Hematopoietic multipotent progenitor cell treated with erythropoietin and hydrocortisone succinate and interleukin-3 and kit ligand, for 4 days (in vitro differentiated cells): ENCODE data around the gene TTC23.

Experiments used
- DNase-seq: peaks from one replicate; pipeline ENCODE4 v3.0.0-alpha.2; 2015

TTC23 gene

GRCh38 chr15:99100245-99101173 is 148.9 kb downstream of the TTC23 start:
- peak; percentile 77 for DNase-seq

- DNase-seq = no peak
Observed at GRCh38 chr15:99099661-99100060, 149.7 kb downstream of the TTC23 start.

- no peak for DNase-seq
Observed at GRCh38 chr15:99098991-99099390, 150.4 kb downstream of the TTC23 start.

- no peak for DNase-seq
Observed at GRCh38 chr15:99098426-99098825, 151.0 kb downstream of the TTC23 start.

- DNase-seq = no peak
Observed at GRCh38 chr15:99097441-99098410, 151.7 kb downstream of the TTC23 start.

- no peak for DNase-seq
Observed at GRCh38 chr15:99096894-99097426, 152.4 kb downstream of the TTC23 start.

- no peak for DNase-seq
Observed at GRCh38 chr15:99096173-99096893, 153.0 kb downstream of the TTC23 start.

- DNase-seq = no peak
Observed at GRCh38 chr15:99095626-99096025, 153.8 kb downstream of the TTC23 start.

- no peak for DNase-seq
Observed at GRCh38 chr15:99092554-99093172, 156.7 kb downstream of the TTC23 start.

- DNase-seq = no peak
Observed at GRCh38 chr15:99090938-99091337, 158.4 kb downstream of the TTC23 start.

GRCh38 chr15:99090011-99090699 is 159.2 kb downstream of the TTC23 start:
- DNase-seq = no peak

GRCh38 chr15:99087405-99087943 is 161.9 kb downstream of the TTC23 start:
- DNase-seq = no peak

GRCh38 chr15:99086327-99086667 is 163.1 kb downstream of the TTC23 start:
- DNase-seq = no peak
